ENCODE data around the gene PSMA1. TPM values are rescaled to one million over a fixed set of nuclear protein-coding genes. Genes with fewer than 3 reads are reported as not detected.

Gene PSMA1
- total and polyA plus RNA-seq, 12 donors: 92.4 to 304 (median 139) TPM

GRCh38 chr11:14546672-14547071 is 26.5 kb upstream of the PSMA1 start:
- TF ChIP-seq CTCF (IDR thresholded peaks at IDR 0.05): no peak
- TF ChIP-seq POLR2A (IDR thresholded peaks at IDR 0.05): no peak
- intact Hi-C loops (cut with DNase I): no loop called here
- Histone ChIP-seq H3K27me3 (no peaks in the 10 kb centered on the region), H3K36me3 (replicated peaks in 1 of 2) (no peaks in the 10 kb centered on the region), H3K9me3 (replicated peaks in 1 of 3) (no peaks in the 10 kb centered on the region), H3K27ac (no peak overlapping the region), H3K4me3 (no peak overlapping the region), H3K4me1 (replicated peaks in 1 of 2) (no peaks in the 10 kb centered on the region)
- no peak for DNase-seq

- Histone ChIP-seq H3K4me3 (no peak overlapping the region), H3K9me3 (replicated peaks in 1 of 3) (no peaks in the 10 kb centered on the region), H3K36me3 (replicated peaks in 1 of 2) (no peaks in the 10 kb centered on the region), H3K4me1 (replicated peaks in 1 of 2) (no peaks in the 10 kb centered on the region), H3K27me3 (no peaks in the 10 kb centered on the region), H3K27ac (no peak overlapping the region)
- intact Hi-C loops (cut with DNase I): no loop called here
- TF ChIP-seq POLR2A (IDR thresholded peaks at IDR 0.05): no peak
- TF ChIP-seq CTCF (IDR thresholded peaks at IDR 0.05): no peak
- no peak for DNase-seq
- WGBS, 4 donors: 54 to 62% (median 58%) methylated on average over 3 of the region's 3 CpGs
Observed at GRCh38 chr11:14544611-14545010, 24.4 kb upstream of the PSMA1 start.

GRCh38 chr11:14543260-14543659 is 23.1 kb upstream of the PSMA1 start:
- Histone ChIP-seq H3K27me3 (no peaks in the 10 kb centered on the region), H3K36me3 (replicated peaks in 1 of 2) (no peaks in the 10 kb centered on the region), H3K9me3 (replicated peaks in 1 of 3) (no peaks in the 10 kb centered on the region), H3K4me3 (no peak overlapping the region), H3K4me1 (replicated peaks in 1 of 2) (no peaks in the 10 kb centered on the region), H3K27ac (no peak overlapping the region)
- 60 to 75% (median 69%) methylated on average over 1 of the region's 1 CpG for WGBS, 4 donors
- TF ChIP-seq POLR2A (IDR thresholded peaks at IDR 0.05) (no peak), CTCF (IDR thresholded peaks at IDR 0.05) (no peak)
- intact Hi-C loops (cut with DNase I): no loop called here
- DNase-seq: no peak

GRCh38 chr11:14542324-14542723 is 22.1 kb upstream of the PSMA1 start:
- intact Hi-C loops (cut with DNase I): no loop called here
- Histone ChIP-seq H3K36me3 (replicated peaks in 1 of 2) (no peaks in the 10 kb centered on the region), H3K4me3 (no peak overlapping the region), H3K9me3 (replicated peaks in 1 of 3) (no peaks in the 10 kb centered on the region), H3K27ac (no peak overlapping the region), H3K27me3 (no peaks in the 10 kb centered on the region), H3K4me1 (replicated peaks in 1 of 2) (no peaks in the 10 kb centered on the region)
- TF ChIP-seq POLR2A (IDR thresholded peaks at IDR 0.05) (no peak), CTCF (IDR thresholded peaks at IDR 0.05) (no peak)
- DNase-seq: no peak

All from adrenal gland (tissue), 12 donors.